Measurements from ENCODE around the gene ZMIZ1. TPM values are rescaled to one million over a fixed set of nuclear protein-coding genes. Genes with fewer than 3 reads are reported as not detected.

The ZMIZ1 gene
- total RNA-seq, 1 donor from 2014 or later, result 80.4 TPM

DNA sequence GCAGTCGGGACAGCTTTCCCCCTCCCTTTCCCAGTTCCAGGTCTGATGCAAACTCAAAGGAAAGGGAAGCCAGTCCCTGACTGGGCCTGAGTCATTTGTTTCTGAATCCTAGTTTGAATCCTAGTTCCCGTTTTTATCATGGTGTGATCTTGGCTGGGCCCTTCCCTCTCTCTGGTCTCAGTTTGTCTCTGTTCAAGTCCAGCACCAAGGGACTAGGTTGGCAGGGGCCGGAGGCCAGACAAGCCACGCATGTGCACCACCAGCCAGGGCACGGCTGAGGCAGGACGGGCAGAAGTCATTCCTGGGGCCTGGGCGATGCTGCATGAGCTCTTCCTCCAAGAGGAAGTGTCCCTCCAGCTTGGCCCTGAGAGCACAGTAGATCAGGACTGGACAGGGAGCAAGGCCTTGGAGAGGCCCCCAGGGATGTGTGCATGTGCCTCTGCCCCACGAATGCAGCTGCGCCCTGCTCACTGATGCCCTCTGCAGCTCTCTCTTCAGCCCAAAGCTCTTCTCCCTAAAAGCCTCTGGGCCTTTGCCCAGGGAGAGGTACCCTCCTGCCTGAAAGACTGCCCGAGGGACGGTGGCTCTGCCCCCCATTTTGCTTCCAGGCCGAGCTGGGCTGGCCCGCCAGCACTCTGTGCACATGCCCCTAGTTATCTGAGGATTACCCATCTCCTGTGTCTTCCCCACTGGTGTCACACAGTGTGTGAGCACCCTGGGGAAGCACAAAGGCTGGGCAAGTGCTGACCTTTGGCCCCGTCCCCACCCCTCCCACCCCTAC is 86.7 kb downstream of the ZMIZ1 start:
- intact Hi-C loops (cut with micrococcal nuclease), result no loop called here

DNA sequence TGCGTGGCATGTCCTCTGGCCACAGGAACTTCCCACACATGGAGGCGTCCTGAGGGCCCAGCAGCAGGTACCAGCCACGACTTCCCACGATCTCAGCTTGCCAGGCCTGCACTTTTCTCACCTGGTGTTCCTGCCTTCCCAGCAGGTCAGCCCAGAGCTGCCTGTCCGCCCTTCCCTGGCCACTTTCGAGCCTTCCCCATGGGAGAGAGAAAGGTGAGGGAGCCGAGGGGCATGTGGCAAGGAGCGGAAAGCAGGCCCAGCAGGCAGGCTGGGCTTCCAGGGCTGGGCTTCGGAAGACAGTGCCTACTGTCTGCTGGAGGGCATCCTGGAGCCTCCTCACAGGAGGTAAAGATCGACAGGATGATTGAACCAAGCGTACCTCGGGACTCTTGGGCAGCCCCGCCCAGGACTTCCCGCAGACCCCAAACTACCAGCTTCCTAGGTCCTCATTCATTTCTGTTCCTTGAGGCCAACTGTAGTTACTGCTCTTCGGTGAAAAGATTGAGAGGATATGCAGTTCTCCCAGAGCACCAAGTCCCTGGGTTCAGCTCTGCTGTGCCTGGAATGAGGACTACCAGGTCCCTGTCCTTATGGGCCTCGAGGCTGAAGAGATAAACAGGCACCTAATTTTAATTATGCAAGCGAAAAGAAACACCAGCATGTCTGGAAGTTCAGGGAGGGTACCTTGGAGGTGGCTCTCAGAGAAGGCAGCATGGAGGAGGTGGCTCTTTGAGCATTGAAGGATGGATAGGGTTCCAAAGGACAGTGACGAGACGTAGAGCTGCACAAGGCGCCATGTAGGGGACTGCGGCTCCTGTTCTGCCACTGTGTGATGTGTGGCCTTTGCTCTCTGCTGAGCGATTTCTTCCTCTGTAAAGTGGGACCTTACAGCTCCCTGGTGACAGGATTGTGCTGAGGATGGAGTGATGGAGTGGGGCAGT is 87.8 kb downstream of the ZMIZ1 start:
- Mint-ChIP-seq H3K9me3 (no peaks in the 10 kb centered on the region), H3K27ac (no peak overlapping the region), H3K36me3 (ENCODE audit: low read depth) (no peaks in the 10 kb centered on the region), H3K4me1 (ENCODE audit: low read depth) (no peaks in the 10 kb centered on the region), H3K4me3 (ENCODE audit: low read depth) (no peak overlapping the region), H3K27me3 (ENCODE audit: low read depth) (no peaks in the 10 kb centered on the region)
- DNase-seq (ENCODE audit: low spot score), result no peak
- intact Hi-C loops (cut with micrococcal nuclease), result no loop called here

More for the DNA sequence above, 86.7 kb downstream of the ZMIZ1 start:
- Mint-ChIP-seq H3K27ac (no peak overlapping the region), H3K9me3 (no peaks in the 10 kb centered on the region), H3K4me3 (ENCODE audit: low read depth) (no peak overlapping the region), H3K4me1 (ENCODE audit: low read depth) (peaks cover 2% of the 10 kb centered on the region), H3K27me3 (ENCODE audit: low read depth) (no peaks in the 10 kb centered on the region), H3K36me3 (ENCODE audit: low read depth) (no peaks in the 10 kb centered on the region)
- no peak for DNase-seq (ENCODE audit: low spot score)

GRCh38 chr10:79158004-79158340 is 89.2 kb downstream of the ZMIZ1 start:
- no peak for DNase-seq (ENCODE audit: low spot score)
- intact Hi-C loops (cut with micrococcal nuclease), result no loop called here
- Mint-ChIP-seq H3K4me3 (ENCODE audit: low read depth) (no peak overlapping the region), H3K4me1 (ENCODE audit: low read depth) (no peaks in the 10 kb centered on the region), H3K9me3 (no peaks in the 10 kb centered on the region), H3K36me3 (ENCODE audit: low read depth) (no peaks in the 10 kb centered on the region), H3K27ac (no peak overlapping the region), H3K27me3 (ENCODE audit: low read depth) (no peaks in the 10 kb centered on the region)

GRCh38 chr10:79158402-79159097 is 89.8 kb downstream of the ZMIZ1 start:
- intact Hi-C loops (cut with micrococcal nuclease), result no loop called here
- Mint-ChIP-seq H3K4me1 (ENCODE audit: low read depth) (no peaks in the 10 kb centered on the region), H3K27ac (no peak overlapping the region), H3K9me3 (no peaks in the 10 kb centered on the region), H3K4me3 (ENCODE audit: low read depth) (no peak overlapping the region), H3K36me3 (ENCODE audit: low read depth) (no peaks in the 10 kb centered on the region), H3K27me3 (ENCODE audit: low read depth) (no peaks in the 10 kb centered on the region)
- DNase-seq (ENCODE audit: low spot score), result no peak

GRCh38 chr10:79159141-79159651 is 90.4 kb downstream of the ZMIZ1 start:
- Mint-ChIP-seq H3K27me3 (ENCODE audit: low read depth) (no peaks in the 10 kb centered on the region), H3K4me1 (ENCODE audit: low read depth) (no peaks in the 10 kb centered on the region), H3K4me3 (ENCODE audit: low read depth) (no peak overlapping the region), H3K36me3 (ENCODE audit: low read depth) (no peaks in the 10 kb centered on the region), H3K9me3 (no peaks in the 10 kb centered on the region), H3K27ac (no peak overlapping the region)
- intact Hi-C loops (cut with micrococcal nuclease), result no loop called here
- DNase-seq (ENCODE audit: low spot score), result no peak

DNA sequence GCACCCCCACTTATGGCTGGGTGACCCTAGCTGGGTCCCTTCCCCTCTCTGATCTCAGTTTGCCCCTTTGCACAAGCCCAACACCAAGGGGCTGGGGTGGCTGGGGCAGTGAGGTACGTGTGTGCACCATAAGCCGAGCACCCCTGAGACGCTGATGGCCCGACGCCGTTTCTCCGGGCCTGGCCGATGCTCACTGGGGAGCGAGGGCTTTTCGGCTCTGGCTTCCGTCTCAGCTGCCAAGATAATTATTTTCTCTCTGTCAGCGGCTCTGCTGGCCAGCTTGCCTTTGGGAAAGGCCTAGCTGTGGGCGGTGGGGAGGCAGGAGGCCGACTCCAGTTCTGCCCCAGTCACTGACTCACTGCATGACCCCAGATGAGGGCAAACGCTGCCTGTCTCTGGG is 91.0 kb downstream of the ZMIZ1 start:
- Mint-ChIP-seq H3K4me3 (ENCODE audit: low read depth) (no peak overlapping the region), H3K27me3 (ENCODE audit: low read depth) (no peaks in the 10 kb centered on the region), H3K36me3 (ENCODE audit: low read depth) (no peaks in the 10 kb centered on the region), H3K4me1 (ENCODE audit: low read depth) (no peaks in the 10 kb centered on the region), H3K27ac (no peak overlapping the region), H3K9me3 (no peaks in the 10 kb centered on the region)
- no peak for DNase-seq (ENCODE audit: low spot score)
- intact Hi-C loops (cut with micrococcal nuclease), result no loop called here

GRCh38 chr10:79160191-79160590 is 91.4 kb downstream of the ZMIZ1 start:
- Mint-ChIP-seq H3K36me3 (ENCODE audit: low read depth) (no peaks in the 10 kb centered on the region), H3K4me1 (ENCODE audit: low read depth) (no peaks in the 10 kb centered on the region), H3K27ac (no peak overlapping the region), H3K9me3 (no peaks in the 10 kb centered on the region), H3K4me3 (ENCODE audit: low read depth) (no peak overlapping the region), H3K27me3 (ENCODE audit: low read depth) (no peaks in the 10 kb centered on the region)
- DNase-seq (ENCODE audit: low spot score), result no peak
- intact Hi-C loops (cut with micrococcal nuclease), result no loop called here

GRCh38 chr10:79161557-79161956 is 92.8 kb downstream of the ZMIZ1 start:
- no peak for DNase-seq (ENCODE audit: low spot score)
- H3K9me3 Mint-ChIP-seq, result no peaks in the 10 kb centered on the region
- H3K4me3 Mint-ChIP-seq (ENCODE audit: low read depth), result no peak overlapping the region
- H3K4me1 Mint-ChIP-seq (ENCODE audit: low read depth), result no peaks in the 10 kb centered on the region
- no peaks in the 10 kb centered on the region for H3K36me3 Mint-ChIP-seq (ENCODE audit: low read depth)
- intact Hi-C loops (cut with micrococcal nuclease), result no loop called here
- H3K27me3 Mint-ChIP-seq (ENCODE audit: low read depth), result no peaks in the 10 kb centered on the region
- H3K27ac Mint-ChIP-seq, result no peak overlapping the region

DNA sequence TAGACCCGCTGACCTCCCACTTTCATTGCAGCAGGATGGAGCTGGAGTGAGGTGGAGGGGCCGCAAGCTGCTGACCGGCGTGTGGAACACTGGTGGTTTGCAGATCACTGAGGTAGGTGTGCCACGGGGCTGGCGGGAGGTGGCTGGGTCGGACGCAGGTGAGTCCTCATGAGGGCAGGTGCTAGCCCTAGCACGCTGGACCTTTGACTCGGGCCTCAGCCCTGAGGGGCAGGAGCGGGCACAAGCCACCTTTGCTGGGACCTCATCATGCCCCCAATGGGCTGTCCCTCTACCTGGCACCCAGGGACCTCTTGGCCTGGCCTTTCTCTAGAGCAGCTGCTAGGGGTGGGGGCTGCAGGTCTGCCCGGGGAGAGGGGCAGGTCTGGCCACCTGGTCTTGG is 93.3 kb downstream of the ZMIZ1 start:
- DNase-seq (ENCODE audit: low spot score), result no peak
- intact Hi-C loops (cut with micrococcal nuclease), result no loop called here
- Mint-ChIP-seq H3K4me1 (ENCODE audit: low read depth) (no peaks in the 10 kb centered on the region), H3K36me3 (ENCODE audit: low read depth) (no peaks in the 10 kb centered on the region), H3K9me3 (no peaks in the 10 kb centered on the region), H3K27ac (no peak overlapping the region), H3K4me3 (ENCODE audit: low read depth) (no peak overlapping the region), H3K27me3 (ENCODE audit: low read depth) (no peaks in the 10 kb centered on the region)

DNA sequence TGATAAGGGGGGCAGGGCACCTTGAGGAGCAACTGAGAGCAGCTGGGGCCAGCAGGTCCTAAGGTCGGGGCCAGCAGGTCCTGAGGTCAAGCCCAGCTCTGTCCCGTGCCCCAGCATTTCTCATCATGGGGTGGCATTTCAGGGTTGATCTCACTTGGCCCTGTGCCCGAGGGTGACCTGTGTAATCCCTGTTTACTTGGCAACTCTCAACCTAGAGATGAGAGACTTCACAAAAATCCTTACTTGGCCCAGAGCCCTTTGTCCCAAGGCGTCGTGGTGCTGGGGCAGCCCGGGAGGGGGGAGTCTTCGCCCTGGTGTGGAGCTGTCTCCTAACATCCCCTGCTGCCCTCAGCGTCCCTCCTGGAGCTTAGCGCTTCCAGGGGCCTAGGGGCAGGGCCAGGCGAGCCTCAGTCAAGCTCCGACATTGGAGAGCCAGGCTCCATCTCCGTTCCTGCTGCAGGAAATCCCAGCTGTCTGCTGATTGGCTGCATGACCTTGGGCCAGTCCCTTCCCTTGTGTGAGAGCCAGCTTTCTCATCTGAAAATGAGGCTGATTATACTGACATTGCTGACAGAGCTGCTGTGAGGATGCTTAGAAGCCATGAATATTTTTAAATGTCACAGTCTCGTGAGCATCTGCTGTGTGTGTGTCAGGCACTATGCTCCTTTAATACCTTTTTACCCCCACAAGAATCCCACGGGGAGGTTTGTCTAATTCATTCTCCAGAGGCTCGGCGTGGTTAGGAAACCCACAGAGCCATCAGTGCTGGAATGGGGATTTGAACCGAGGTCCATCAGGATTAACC is 94.3 kb downstream of the ZMIZ1 start:
- Mint-ChIP-seq H3K27me3 (ENCODE audit: low read depth) (no peaks in the 10 kb centered on the region), H3K36me3 (ENCODE audit: low read depth) (no peaks in the 10 kb centered on the region), H3K27ac (no peak overlapping the region), H3K9me3 (no peaks in the 10 kb centered on the region), H3K4me3 (ENCODE audit: low read depth) (no peak overlapping the region), H3K4me1 (ENCODE audit: low read depth) (no peaks in the 10 kb centered on the region)
- intact Hi-C loops (cut with micrococcal nuclease), result no loop called here
- DNase-seq (ENCODE audit: low spot score), result no peak

DNA sequence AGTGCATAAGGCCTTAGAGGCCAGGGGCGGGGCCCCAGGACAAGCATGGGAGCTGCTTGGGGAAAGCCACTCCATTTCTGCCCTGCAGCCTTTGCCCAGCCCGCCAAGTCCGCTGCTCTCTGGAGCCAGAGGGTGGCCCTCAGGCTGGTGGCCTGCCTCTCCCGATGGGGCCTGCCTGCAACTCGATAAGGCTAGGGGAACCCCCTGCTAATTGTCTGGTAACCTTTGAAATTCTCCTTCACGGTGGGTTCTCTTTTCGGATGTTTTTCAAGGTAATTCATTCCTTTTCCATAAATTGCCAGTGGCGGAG is 94.9 kb downstream of the ZMIZ1 start:
- Mint-ChIP-seq H3K27ac (no peak overlapping the region), H3K36me3 (ENCODE audit: low read depth) (no peaks in the 10 kb centered on the region), H3K9me3 (no peaks in the 10 kb centered on the region), H3K4me3 (ENCODE audit: low read depth) (no peak overlapping the region), H3K27me3 (ENCODE audit: low read depth) (no peaks in the 10 kb centered on the region), H3K4me1 (ENCODE audit: low read depth) (no peaks in the 10 kb centered on the region)
- intact Hi-C loops (cut with micrococcal nuclease), result no loop called here
- no peak for DNase-seq (ENCODE audit: low spot score)

DNA sequence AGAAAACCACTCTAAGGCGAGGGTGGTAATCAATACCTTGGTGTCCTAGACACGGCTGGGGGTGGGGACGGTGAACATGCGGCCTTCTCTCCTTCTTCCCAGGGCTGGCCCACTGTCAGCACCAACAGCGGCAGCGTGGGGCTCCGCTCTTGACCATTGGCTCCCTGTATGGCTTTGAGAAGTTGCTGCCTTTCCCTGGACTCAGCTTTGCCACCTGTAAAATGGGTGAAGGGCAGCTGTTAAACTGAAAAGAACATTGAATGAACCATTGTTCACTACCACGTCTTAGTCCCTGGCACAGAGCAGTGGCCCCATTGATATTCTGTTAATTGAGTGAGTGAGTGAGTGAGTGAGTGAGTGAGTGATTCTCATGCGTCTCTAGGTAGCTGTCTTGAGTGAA is 95.3 kb downstream of the ZMIZ1 start:
- Mint-ChIP-seq H3K4me1 (ENCODE audit: low read depth) (no peaks in the 10 kb centered on the region), H3K4me3 (ENCODE audit: low read depth) (no peak overlapping the region), H3K27me3 (ENCODE audit: low read depth) (no peaks in the 10 kb centered on the region), H3K9me3 (no peaks in the 10 kb centered on the region), H3K36me3 (ENCODE audit: low read depth) (no peaks in the 10 kb centered on the region), H3K27ac (no peak overlapping the region)
- DNase-seq (ENCODE audit: low spot score), result no peak
- intact Hi-C loops (cut with micrococcal nuclease), result no loop called here
